ENCODE data around the gene CYTH1. TPM values are rescaled to one million over a fixed set of nuclear protein-coding genes. Genes with fewer than 3 reads are reported as not detected.
A peak's percentile ranks its signal among the peaks of the same experiment; 100 is the strongest.

CYTH1 gene
- total and polyA plus RNA-seq, 10 of the 15 experiments (the other 5 are each of a cell fraction or from before 2014, with no cell fraction given): 6.6 to 188 (median 145) TPM

- TF ChIP-seq HDAC6 (IDR thresholded peaks at IDR 0.05; ENCODE audit: unreplicated experiment) (no peak), ASH2L (IDR thresholded peaks at IDR 0.05; ENCODE audit: borderline replicate concordance, low read depth) (no peak), CEBPZ (IDR thresholded peaks at IDR 0.05; ENCODE audit: low read depth, low read length) (no peak), NR2F1 (conservative IDR thresholded peaks at IDR 0.05) (0 out of 2 replicates have a peak, but pooled peaks have one; percentile 16), ZBTB40 (IDR thresholded peaks at IDR 0.05; ENCODE audit: borderline replicate concordance) (no peak), SUZ12 (IDR thresholded peaks at IDR 0.05; ENCODE audit: unreplicated experiment) (no peak), RAD51 (IDR thresholded peaks at IDR 0.05) (no peak), POLR2A (IDR thresholded peaks at IDR 0.05; ENCODE audit: low read depth, low read length) (peak; percentile 30; the same call in 1 of the 2 replicates), PAX5 (IDR thresholded peaks at IDR 0.05; ENCODE audit: borderline replicate concordance, low read depth, low read length) (no peak), IRF4 (IDR thresholded peaks at IDR 0.05; ENCODE audit: low read depth, low read length) (no peak), RCOR1 (conservative IDR thresholded peaks at IDR 0.05; ENCODE audit: low read depth, low read length) (no peak), HCFC1 (IDR thresholded peaks at IDR 0.05; ENCODE audit: low read length) (no peak), SRF (IDR thresholded peaks at IDR 0.05; ENCODE audit: low read depth in 2 of 2, low read length in 2 of 2) (no peak), TCF3 (IDR thresholded peaks at IDR 0.05; ENCODE audit: borderline replicate concordance, insufficient read depth, low read depth, low read length) (no peak), CBFB (IDR thresholded peaks at IDR 0.05; ENCODE audit: low read depth) (peak; percentile 32; the same call in 1 of the 2 replicates), DPF2 (IDR thresholded peaks at IDR 0.05) (no peak), RBBP5 (conservative IDR thresholded peaks at IDR 0.05) (no peak), BHLHE40 (IDR thresholded peaks at IDR 0.05; ENCODE audit: borderline replicate concordance in 1 of 2, low read depth in 2 of 2, low read length in 1 of 2) (peak; percentile 83; a peak in 3 of 4 replicates), CHD2 (IDR thresholded peaks at IDR 0.05; ENCODE audit: borderline replicate concordance, low read depth, low read length) (no peak), ZNF217 (IDR thresholded peaks at IDR 0.05) (no peak), EED (IDR thresholded peaks at IDR 0.05; ENCODE audit: low read depth) (no peak)
- TF ChIP-seq, protein P1, sequence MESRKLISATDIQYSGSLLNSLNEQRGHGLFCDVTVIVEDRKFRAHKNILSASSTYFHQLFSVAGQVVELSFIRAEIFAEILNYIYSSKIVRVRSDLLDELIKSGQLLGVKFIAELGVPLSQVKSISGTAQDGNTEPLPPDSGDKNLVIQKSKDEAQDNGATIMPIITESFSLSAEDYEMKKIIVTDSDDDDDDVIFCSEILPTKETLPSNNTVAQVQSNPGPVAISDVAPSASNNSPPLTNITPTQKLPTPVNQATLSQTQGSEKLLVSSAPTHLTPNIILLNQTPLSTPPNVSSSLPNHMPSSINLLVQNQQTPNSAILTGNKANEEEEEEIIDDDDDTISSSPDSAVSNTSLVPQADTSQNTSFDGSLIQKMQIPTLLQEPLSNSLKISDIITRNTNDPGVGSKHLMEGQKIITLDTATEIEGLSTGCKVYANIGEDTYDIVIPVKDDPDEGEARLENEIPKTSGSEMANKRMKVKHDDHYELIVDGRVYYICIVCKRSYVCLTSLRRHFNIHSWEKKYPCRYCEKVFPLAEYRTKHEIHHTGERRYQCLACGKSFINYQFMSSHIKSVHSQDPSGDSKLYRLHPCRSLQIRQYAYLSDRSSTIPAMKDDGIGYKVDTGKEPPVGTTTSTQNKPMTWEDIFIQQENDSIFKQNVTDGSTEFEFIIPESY (IDR thresholded peaks at IDR 0.05): no peak
These were observed 56.5 kb downstream of the CYTH1 start (continued) for GRCh38 chr17:78725448-78726021.

Data from GM12878 (cell line).